Stimulated activated CD4-positive, alpha-beta T cell treated with anti-CD3 and anti-CD28 coated beads, Interleukin-2, amount 100 ng/mL, for 24 hours (primary cell): ENCODE measurements around the gene TSC22D1.

Experiments used
- DNase-seq, 2 donors: peaks; one replicate each; pipeline ENCODE4 v3.0.0-alpha.2; 2020

TSC22D1 gene

GRCh38 chr13:44449999-44450821 is 125.9 kb downstream of the TSC22D1 start:
- no peak for DNase-seq

DNA sequence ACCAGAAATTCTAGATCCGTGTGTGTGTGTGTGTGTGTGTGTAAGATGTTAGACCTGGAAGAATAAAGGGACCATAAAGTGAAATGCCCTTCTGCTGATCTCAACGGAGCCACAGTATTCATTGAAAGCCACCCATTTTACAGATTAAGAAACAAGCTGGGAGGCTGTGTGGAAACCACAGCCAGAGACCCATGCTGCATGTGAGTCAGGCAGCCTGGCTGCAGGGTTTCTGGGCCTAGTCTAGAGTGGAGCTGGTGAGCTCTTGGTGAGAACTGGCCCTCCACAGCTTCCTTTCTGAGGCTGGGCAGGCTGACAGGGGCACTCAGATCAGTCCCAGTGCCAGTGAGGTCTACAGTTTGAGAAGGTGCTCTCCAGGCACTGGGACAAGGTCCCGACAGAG is 127.3 kb downstream of the TSC22D1 start:
- no peak for DNase-seq

DNA sequence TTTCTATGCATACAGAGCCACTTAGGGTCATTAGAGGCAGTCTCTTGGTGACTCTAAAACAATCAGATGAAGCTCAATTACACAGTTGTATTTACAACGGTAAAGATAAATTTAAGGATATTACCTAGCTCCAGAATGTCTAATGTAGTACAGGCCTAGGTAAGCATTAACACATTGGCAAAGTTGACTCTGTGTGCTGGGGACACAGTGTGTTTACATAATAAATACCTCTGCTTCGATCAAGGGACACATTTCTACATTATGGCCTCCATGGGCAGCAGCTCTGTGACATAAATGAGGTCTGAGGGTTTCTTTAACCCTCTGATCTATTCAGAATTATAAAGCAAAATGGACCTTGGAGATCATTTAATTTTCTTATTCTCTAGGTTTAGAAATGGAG is 127.8 kb downstream of the TSC22D1 start:
- no peak for DNase-seq

DNA sequence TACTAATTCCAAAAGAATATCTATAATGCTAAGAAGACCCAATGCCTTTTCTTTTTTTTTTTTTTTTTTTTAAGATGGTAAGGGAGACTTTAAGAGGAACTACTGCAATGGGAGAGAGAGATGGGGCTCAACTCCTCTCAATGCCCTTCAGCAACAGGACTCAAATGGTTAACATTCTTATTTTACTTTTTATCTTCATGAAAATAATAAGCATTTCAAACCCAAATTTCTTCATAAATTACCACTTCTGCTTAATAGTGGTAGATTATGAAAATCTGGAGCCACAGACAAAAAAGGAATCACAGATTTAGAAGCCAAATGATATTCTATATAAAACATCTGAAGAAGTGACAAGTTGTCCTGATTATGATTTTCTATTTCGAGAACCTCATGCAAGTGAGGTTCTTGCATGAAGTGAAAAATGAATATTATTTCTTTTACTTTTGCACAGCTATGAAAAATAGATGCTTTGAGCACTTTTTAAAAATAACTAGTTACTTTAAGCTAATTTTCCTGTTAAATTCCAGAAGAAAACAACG is 128.3 kb downstream of the TSC22D1 start:
- no peak for DNase-seq

DNA sequence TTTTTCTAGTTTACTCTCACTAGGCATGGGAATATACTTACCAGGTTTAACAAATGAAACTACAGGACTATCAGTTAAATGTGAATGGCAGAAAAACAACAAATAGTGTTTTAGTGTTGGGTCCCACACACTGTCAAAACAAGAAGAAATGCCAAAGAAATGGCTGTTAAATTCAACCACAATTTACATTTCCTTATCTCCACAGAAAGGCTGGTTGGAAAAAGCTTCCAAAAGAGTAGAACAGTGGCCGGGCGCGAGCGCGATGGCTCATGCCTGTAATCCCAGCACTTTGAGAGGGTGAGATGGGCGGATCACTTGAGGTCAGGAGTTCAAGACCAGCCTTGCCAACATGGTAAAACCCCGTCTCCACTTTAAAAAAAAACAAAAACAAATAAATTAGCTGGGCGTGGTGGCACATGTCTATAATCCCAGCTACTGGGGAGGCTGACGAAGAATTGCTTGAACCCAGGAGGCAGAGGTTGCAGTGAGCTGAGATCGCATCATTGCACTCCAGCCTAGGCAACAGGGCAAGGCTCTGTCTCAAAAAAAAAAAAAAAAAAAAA is 136.0 kb downstream of the TSC22D1 start:
- no peak for DNase-seq

GRCh38 chr13:44439452-44440024 is 136.6 kb downstream of the TSC22D1 start:
- no peak for DNase-seq

- DNase-seq: no peak
These were observed 137.9 kb downstream of the TSC22D1 start for GRCh38 chr13:44438234-44438579.

DNA sequence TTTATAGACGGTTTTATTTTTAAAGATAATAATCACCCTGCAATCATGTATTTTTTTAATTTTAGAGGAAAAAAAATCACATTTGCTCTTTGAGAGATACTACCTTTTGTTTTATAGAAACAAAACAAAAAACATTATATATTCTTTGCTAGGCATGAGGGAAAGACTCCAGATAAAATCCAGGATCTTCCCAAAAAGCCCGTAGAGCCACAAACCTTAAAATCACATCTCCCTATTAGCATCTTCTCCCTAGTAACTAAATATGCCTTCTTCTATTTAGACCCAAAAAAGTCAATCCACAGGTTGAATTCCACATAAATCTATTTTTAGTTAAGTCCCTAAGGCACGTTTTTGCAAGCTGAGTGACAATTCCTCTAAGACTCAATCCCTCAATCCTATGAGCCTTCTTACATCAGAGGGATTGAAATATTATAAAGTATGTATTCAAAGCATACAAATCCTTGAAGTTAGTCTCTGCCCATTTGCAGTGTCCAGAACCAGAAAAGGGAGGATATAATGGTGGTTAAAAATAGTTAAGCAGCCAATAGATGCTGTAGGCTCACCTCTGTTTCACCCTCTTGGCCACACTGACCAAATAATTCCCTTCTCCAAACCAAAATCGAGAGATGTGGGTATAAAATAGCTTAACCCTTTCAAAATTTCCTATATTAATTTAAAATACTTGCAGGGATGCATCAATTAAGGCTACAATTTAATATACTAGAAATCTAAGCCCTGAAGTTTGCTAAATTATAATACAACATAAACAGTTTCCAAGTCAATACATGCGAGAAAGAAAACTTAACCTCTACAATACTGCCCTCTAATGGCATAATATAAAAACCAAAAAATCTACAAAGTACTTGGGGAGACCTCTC is 138.5 kb downstream of the TSC22D1 start:
- no peak for DNase-seq

GRCh38 chr13:44436589-44437337 is 139.4 kb downstream of the TSC22D1 start:
- peak; percentile 41 to 42 for DNase-seq

- no peak for DNase-seq
These were observed 140.1 kb downstream of the TSC22D1 start for GRCh38 chr13:44435919-44436510.

DNA sequence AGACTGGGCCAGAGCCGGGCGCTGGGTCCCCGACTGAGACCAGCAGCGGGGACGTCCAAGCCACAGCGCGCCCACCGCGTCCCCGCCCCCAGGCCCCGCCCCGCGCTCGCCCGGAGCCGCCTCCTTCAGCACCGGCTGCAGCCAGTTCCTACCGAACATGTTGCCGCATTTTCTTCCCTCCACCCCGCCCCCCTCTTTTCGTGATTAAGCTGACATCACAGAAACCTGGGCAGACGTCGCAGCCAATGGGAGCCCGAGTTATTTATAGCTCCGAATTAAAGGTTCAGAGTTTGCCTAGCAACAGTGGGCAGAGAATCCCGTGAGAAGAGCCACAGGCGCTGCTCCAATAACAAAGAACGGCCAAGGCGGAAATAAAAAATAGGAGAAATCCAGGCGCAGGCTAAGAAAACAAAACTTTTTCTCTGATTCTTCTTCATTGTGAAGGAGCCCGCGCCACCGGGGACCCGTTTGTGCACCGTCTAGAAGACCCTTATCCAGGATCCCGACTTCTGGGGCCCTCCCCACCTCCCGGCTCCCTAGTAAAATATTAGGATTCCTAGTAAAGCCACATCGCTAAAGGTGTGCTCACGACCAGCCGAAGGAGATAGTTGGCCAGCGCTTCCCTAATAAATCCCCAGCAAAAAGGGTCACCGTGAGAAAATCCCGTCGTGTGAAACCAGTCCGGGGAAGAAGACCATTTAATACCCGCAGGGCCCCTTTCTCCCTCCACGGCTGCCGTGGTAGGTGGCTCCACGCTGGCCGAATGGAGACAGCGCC is 140.8 kb downstream of the TSC22D1 start:
- peak; percentile 85 to 89 for DNase-seq

DNA sequence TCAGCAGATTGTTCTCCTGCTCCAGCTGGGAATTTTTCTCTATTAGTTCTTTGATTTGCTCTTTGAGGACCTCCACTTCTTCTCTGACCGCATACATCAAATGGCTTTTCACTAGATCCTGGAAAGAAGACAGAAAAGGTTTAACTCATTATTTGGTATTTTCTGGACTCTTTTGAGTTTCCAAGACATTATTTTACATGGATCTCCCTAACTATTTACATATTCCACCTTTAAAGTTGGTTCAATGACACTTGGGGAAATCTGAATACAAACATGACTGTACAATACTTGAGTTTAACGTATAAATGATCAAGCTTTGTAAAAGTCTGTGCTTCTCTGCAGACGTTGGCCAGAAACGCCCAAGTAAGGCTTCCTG is 141.4 kb downstream of the TSC22D1 start:
- no peak for DNase-seq

GRCh38 chr13:44433863-44434765 is 142.0 kb downstream of the TSC22D1 start:
- no peak for DNase-seq

GRCh38 chr13:44432650-44433049 is 143.5 kb downstream of the TSC22D1 start:
- no peak for DNase-seq

- DNase-seq: no peak
These were observed 145.0 kb downstream of the TSC22D1 start for GRCh38 chr13:44431150-44431549.

- no peak for DNase-seq
These were observed 146.8 kb downstream of the TSC22D1 start for GRCh38 chr13:44429311-44429710.

- no peak for DNase-seq
These were observed 149.7 kb downstream of the TSC22D1 start for GRCh38 chr13:44426461-44426860.

DNA sequence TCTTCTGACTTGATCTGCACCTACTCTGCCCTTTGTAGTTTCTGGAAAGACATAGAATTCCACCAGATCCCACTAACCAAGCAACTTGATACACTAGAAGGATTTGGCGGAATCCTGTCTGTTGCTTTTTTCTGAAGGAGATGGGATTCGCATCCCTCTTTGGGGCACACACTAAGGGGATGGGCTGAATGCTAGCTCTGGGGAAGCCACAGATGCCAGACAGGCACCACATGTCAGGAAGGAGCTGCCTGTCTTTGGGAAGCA is 150.4 kb downstream of the TSC22D1 start:
- DNase-seq: no peak

DNA sequence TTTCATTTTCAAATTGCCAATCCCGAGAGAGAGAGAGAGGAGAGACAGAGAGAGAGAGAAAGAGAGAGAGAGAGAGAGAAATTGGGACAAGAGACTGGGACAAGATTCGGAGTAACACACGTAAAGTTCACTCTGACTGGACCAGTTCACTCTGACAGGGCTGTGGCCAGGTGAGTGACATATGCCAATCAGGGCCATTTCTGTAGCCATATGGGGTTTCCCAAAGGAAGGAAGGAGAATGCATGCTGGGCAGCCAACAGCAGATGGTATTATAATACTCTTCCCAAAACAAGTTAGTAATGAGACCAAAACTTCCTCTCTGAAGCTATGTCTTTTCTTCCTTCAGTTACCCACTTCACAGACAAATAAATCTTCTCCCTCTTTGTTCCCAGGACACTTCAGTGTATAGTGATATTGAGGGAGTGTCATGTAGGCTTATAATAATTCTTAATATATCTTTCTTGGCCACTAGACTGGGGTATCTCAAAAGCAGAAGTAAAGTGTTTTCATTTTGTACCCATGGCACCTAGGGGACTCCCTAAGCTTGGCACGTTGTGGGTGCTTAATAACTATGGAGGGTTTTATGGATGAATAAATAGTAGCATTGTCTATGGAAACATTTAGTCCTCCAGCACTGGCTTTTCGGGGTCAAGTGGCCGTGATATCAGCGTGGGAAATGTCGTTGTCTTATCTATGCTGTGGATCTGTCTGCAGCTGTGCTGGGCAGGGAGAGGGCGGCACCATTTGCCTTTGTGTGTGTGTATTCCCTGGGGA is 150.9 kb downstream of the TSC22D1 start:
- no peak for DNase-seq

DNA sequence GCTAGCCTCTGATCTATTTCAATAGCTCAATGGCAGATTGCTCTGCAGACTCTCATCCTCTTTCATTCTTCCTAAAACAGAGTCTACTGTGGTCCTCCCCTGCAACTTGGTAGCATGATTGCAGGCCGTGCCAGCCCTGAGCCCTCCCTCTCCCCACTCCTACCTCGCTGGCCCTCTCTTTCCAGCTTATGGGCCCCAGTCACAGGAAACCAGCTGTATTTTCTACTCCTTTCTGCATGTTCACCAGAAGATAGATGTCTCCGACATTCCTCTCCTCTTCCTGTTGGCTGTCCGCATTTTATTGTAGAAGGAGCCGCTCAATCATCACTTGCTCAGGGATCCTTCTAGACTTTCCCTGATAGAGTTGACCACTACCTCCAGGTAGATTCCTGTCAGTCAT is 152.3 kb downstream of the TSC22D1 start:
- DNase-seq: no peak
